ENCODE data around the gene FOXK2.

Gene FOXK2

GRCh38 chr17:82486231-82487094, 33.1 kb upstream of the FOXK2 start:
- no peaks in the 10 kb centered on the region for H3K9me3 ChIP-seq (ENCODE audit: control insufficient read depth, low read length)
- H3K27ac ChIP-seq (ENCODE audit: insufficient read depth, low read length, poor library complexity, severe bottlenecking), result peak overlapping the region; percentile 18
- no peak for DNase-seq
- H3K36me3 ChIP-seq (ENCODE audit: control insufficient read depth, insufficient read depth, low read length), result peaks cover 32% of the 10 kb centered on the region
- H3K27me3 ChIP-seq (replicated peaks; ENCODE audit: control insufficient read depth, insufficient read depth, low read length, poor library complexity, severe bottlenecking), result no peaks in the 10 kb centered on the region
- no peak overlapping the region for H3K4me3 ChIP-seq (ENCODE audit: insufficient read depth, low read depth, low read length, poor library complexity, severe bottlenecking)
- H3K4me1 ChIP-seq (ENCODE audit: control insufficient read depth, insufficient read depth, low read length, poor library complexity, severe bottlenecking), result peaks cover 13% of the 10 kb centered on the region

GRCh38 chr17:82487910-82488309, 31.6 kb upstream of the FOXK2 start:
- no peak overlapping the region for H3K4me3 ChIP-seq (ENCODE audit: insufficient read depth, low read depth, low read length, poor library complexity, severe bottlenecking)
- H3K36me3 ChIP-seq (ENCODE audit: control insufficient read depth, insufficient read depth, low read length), result peaks cover 22% of the 10 kb centered on the region
- no peak for DNase-seq
- H3K27me3 ChIP-seq (replicated peaks; ENCODE audit: control insufficient read depth, insufficient read depth, low read length, poor library complexity, severe bottlenecking), result no peaks in the 10 kb centered on the region
- no peak overlapping the region for H3K27ac ChIP-seq (ENCODE audit: insufficient read depth, low read length, poor library complexity, severe bottlenecking)
- no peaks in the 10 kb centered on the region for H3K9me3 ChIP-seq (ENCODE audit: control insufficient read depth, low read length)
- H3K4me1 ChIP-seq (ENCODE audit: control insufficient read depth, insufficient read depth, low read length, poor library complexity, severe bottlenecking), result peaks cover 13% of the 10 kb centered on the region

GRCh38 chr17:82489117-82489516, 30.4 kb upstream of the FOXK2 start:
- no peak overlapping the region for H3K27ac ChIP-seq (ENCODE audit: insufficient read depth, low read length, poor library complexity, severe bottlenecking)
- no peak overlapping the region for H3K4me3 ChIP-seq (ENCODE audit: insufficient read depth, low read depth, low read length, poor library complexity, severe bottlenecking)
- H3K9me3 ChIP-seq (ENCODE audit: control insufficient read depth, low read length), result no peaks in the 10 kb centered on the region
- no peak for DNase-seq
- H3K36me3 ChIP-seq (ENCODE audit: control insufficient read depth, insufficient read depth, low read length), result peaks cover 13% of the 10 kb centered on the region
- no peaks in the 10 kb centered on the region for H3K27me3 ChIP-seq (replicated peaks; ENCODE audit: control insufficient read depth, insufficient read depth, low read length, poor library complexity, severe bottlenecking)
- H3K4me1 ChIP-seq (ENCODE audit: control insufficient read depth, insufficient read depth, low read length, poor library complexity, severe bottlenecking), result peaks cover 13% of the 10 kb centered on the region

- Histone ChIP-seq H3K36me3 (ENCODE audit: control insufficient read depth, insufficient read depth, low read length) (peaks cover 5% of the 10 kb centered on the region), H3K4me3 (ENCODE audit: insufficient read depth, low read depth, low read length, poor library complexity, severe bottlenecking) (no peak overlapping the region), H3K4me1 (ENCODE audit: control insufficient read depth, insufficient read depth, low read length, poor library complexity, severe bottlenecking) (peaks cover 13% of the 10 kb centered on the region), H3K27me3 (replicated peaks; ENCODE audit: control insufficient read depth, insufficient read depth, low read length, poor library complexity, severe bottlenecking) (no peaks in the 10 kb centered on the region), H3K9me3 (ENCODE audit: control insufficient read depth, low read length) (no peaks in the 10 kb centered on the region), H3K27ac (ENCODE audit: insufficient read depth, low read length, poor library complexity, severe bottlenecking) (no peak overlapping the region)
- DNase-seq, result no peak
These were observed 29.6 kb upstream of the FOXK2 start for GRCh38 chr17:82489851-82490511.

- H3K4me3 ChIP-seq (ENCODE audit: insufficient read depth, low read depth, low read length, poor library complexity, severe bottlenecking), result no peak overlapping the region
- peaks cover 13% of the 10 kb centered on the region for H3K4me1 ChIP-seq (ENCODE audit: control insufficient read depth, insufficient read depth, low read length, poor library complexity, severe bottlenecking)
- no peak for DNase-seq
- H3K9me3 ChIP-seq (ENCODE audit: control insufficient read depth, low read length), result no peaks in the 10 kb centered on the region
- peaks cover 5% of the 10 kb centered on the region for H3K36me3 ChIP-seq (ENCODE audit: control insufficient read depth, insufficient read depth, low read length)
- no peak overlapping the region for H3K27ac ChIP-seq (ENCODE audit: insufficient read depth, low read length, poor library complexity, severe bottlenecking)
- H3K27me3 ChIP-seq (replicated peaks; ENCODE audit: control insufficient read depth, insufficient read depth, low read length, poor library complexity, severe bottlenecking), result no peaks in the 10 kb centered on the region
These were observed 28.9 kb upstream of the FOXK2 start for GRCh38 chr17:82490512-82491195.

GRCh38 chr17:82491196-82491530, 28.4 kb upstream of the FOXK2 start:
- Histone ChIP-seq H3K27me3 (replicated peaks; ENCODE audit: control insufficient read depth, insufficient read depth, low read length, poor library complexity, severe bottlenecking) (no peaks in the 10 kb centered on the region), H3K27ac (ENCODE audit: insufficient read depth, low read length, poor library complexity, severe bottlenecking) (no peak overlapping the region), H3K4me3 (ENCODE audit: insufficient read depth, low read depth, low read length, poor library complexity, severe bottlenecking) (no peak overlapping the region), H3K36me3 (ENCODE audit: control insufficient read depth, insufficient read depth, low read length) (peaks cover under 1% of the 10 kb centered on the region), H3K4me1 (ENCODE audit: control insufficient read depth, insufficient read depth, low read length, poor library complexity, severe bottlenecking) (peaks cover 8% of the 10 kb centered on the region), H3K9me3 (ENCODE audit: control insufficient read depth, low read length) (no peaks in the 10 kb centered on the region)
- DNase-seq, result no peak

- Histone ChIP-seq H3K27me3 (replicated peaks; ENCODE audit: control insufficient read depth, insufficient read depth, low read length, poor library complexity, severe bottlenecking) (no peaks in the 10 kb centered on the region), H3K36me3 (ENCODE audit: control insufficient read depth, insufficient read depth, low read length) (no peaks in the 10 kb centered on the region), H3K27ac (ENCODE audit: insufficient read depth, low read length, poor library complexity, severe bottlenecking) (no peak overlapping the region), H3K4me1 (ENCODE audit: control insufficient read depth, insufficient read depth, low read length, poor library complexity, severe bottlenecking) (peaks cover 4% of the 10 kb centered on the region), H3K4me3 (ENCODE audit: insufficient read depth, low read depth, low read length, poor library complexity, severe bottlenecking) (no peak overlapping the region), H3K9me3 (ENCODE audit: control insufficient read depth, low read length) (no peaks in the 10 kb centered on the region)
- no peak for DNase-seq
These were observed 28.0 kb upstream of the FOXK2 start for GRCh38 chr17:82491533-82491932.

GRCh38 chr17:82492643-82493225, 26.8 kb upstream of the FOXK2 start:
- peaks cover 3% of the 10 kb centered on the region for H3K4me1 ChIP-seq (ENCODE audit: control insufficient read depth, insufficient read depth, low read length, poor library complexity, severe bottlenecking)

GRCh38 chr17:82493226-82493781, 26.2 kb upstream of the FOXK2 start:
- H3K27me3 ChIP-seq (replicated peaks; ENCODE audit: control insufficient read depth, insufficient read depth, low read length, poor library complexity, severe bottlenecking), result no peaks in the 10 kb centered on the region
- H3K36me3 ChIP-seq (ENCODE audit: control insufficient read depth, insufficient read depth, low read length), result no peaks in the 10 kb centered on the region
- peaks cover 6% of the 10 kb centered on the region for H3K4me1 ChIP-seq (ENCODE audit: control insufficient read depth, insufficient read depth, low read length, poor library complexity, severe bottlenecking)
- no peak overlapping the region for H3K4me3 ChIP-seq (ENCODE audit: insufficient read depth, low read depth, low read length, poor library complexity, severe bottlenecking)
- no peak overlapping the region for H3K27ac ChIP-seq (ENCODE audit: insufficient read depth, low read length, poor library complexity, severe bottlenecking)
- DNase-seq, result no peak
- H3K9me3 ChIP-seq (ENCODE audit: control insufficient read depth, low read length), result no peaks in the 10 kb centered on the region

More at GRCh38 chr17:82492643-82493225, 26.8 kb upstream of the FOXK2 start:
- Histone ChIP-seq H3K27ac (ENCODE audit: insufficient read depth, low read length, poor library complexity, severe bottlenecking) (no peak overlapping the region), H3K4me3 (ENCODE audit: insufficient read depth, low read depth, low read length, poor library complexity, severe bottlenecking) (no peak overlapping the region), H3K27me3 (replicated peaks; ENCODE audit: control insufficient read depth, insufficient read depth, low read length, poor library complexity, severe bottlenecking) (no peaks in the 10 kb centered on the region), H3K36me3 (ENCODE audit: control insufficient read depth, insufficient read depth, low read length) (no peaks in the 10 kb centered on the region), H3K9me3 (ENCODE audit: control insufficient read depth, low read length) (no peaks in the 10 kb centered on the region)
- no peak for DNase-seq
